ENCODE data around the gene TRAPPC3L.
A peak's percentile ranks its signal among the peaks of the same experiment; 100 is the strongest.

The TRAPPC3L gene

DNA sequence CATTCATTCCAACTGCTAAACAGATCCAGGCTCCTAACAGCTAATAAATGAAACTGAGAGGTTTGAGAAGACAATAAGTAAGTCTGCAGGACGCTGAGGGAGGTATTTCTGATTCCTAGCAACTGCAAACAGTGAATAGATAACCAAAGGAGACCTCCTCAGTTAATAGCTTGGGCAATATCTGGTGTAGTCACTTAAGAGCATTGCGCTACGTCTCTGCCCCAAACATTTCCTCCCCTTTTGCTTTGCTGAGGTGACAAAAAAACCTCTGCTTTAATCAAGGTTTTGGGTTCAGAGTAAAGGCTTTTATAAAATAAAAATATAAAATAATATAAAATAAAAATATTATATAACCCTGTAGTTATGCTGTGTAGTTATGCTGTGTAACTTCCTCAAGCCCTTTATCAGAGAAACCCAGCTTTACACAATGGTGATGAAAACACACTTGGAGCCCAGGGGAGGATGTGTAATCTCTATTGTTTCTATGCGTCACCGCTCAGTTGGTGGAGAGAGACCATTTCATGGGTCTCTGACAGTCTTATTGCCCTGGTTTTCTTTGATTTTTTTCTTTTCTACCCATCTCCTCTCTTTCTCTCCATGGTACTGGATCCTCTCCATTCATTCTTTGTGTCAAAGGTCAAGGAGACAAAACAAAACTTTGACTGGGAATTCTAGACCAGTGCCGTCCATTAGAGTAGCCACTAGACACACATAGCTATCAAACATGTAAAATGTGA lies 53.0 kb downstream of the TRAPPC3L start:
- TF ChIP-seq, protein P1, sequence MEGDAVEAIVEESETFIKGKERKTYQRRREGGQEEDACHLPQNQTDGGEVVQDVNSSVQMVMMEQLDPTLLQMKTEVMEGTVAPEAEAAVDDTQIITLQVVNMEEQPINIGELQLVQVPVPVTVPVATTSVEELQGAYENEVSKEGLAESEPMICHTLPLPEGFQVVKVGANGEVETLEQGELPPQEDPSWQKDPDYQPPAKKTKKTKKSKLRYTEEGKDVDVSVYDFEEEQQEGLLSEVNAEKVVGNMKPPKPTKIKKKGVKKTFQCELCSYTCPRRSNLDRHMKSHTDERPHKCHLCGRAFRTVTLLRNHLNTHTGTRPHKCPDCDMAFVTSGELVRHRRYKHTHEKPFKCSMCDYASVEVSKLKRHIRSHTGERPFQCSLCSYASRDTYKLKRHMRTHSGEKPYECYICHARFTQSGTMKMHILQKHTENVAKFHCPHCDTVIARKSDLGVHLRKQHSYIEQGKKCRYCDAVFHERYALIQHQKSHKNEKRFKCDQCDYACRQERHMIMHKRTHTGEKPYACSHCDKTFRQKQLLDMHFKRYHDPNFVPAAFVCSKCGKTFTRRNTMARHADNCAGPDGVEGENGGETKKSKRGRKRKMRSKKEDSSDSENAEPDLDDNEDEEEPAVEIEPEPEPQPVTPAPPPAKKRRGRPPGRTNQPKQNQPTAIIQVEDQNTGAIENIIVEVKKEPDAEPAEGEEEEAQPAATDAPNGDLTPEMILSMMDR (IDR thresholded peaks at IDR 0.05; ENCODE audit: low read depth, low read length, missing control alignments), result no peak
- no peak overlapping the region for H3K4me3 ChIP-seq (replicated peaks; ENCODE audit: low read depth, low read length)
- DNase-seq (ENCODE audit: extremely low read depth, low read depth), result no peak

DNA sequence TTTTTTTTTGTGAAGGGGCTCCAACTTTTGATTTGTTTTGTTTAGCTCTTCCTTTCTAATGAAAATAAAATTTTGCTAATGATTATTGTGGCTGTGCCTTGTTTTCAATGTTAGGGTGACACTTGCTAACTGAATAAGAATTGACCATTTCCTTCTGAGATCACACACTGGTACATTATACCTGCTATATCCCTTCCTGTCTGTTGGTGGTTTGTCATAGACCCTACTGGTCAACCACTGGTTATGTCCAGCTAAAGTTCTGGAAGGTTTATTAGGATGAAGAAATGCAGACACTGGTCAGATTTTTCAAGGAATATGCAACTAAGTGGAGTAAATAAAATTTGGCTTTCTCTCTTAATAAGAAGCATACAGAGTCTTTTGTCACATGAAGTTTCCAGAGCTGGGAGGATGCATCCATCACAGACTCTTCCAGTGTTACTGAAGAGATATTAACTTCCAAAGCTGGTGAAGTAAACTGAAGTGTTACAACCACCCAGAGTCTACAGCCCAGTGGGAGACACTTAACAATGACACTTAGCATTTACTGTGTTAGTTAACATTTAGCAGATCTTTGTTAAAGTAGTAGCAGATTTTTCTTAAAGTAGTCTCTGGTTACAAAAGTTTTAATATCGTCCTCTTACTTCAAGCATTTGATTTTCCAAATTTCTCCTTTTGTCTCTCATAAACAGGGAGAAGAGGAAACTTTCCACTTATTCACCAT lies 53.7 kb downstream of the TRAPPC3L start:
- no peak overlapping the region for H3K4me3 ChIP-seq (replicated peaks; ENCODE audit: low read depth, low read length)
- TF ChIP-seq, protein P1 (IDR thresholded peaks at IDR 0.05; ENCODE audit: low read depth, low read length, missing control alignments), result no peak
- no peak for DNase-seq (ENCODE audit: extremely low read depth, low read depth)

DNA sequence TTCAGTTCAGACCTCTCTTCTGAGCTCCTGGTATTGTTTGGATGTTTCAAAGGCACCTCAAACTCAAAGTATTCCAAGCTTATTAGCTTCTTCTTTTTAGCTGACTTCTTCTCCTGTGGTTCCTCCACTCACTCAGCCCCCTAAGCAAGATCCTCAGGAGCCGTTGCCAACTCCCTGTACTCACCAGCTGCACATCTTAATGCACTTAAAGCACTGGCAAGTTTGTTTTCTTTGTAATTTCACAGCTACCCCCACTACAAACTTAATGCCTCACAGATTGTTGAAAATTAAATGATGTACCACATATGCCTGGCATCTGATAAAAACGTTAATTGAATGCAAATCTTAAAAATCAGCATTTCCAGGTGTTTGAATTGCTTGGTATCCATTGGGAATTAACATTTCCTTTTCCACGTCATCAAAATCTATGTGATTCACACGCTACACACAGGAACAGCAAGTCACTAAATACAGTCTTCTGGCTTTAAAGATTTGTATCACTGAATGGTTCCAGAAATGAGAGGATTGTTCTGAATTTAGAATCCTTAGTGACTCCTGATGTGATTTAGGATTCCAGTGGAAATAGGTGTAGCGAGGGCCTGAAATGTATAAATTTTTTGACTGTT lies 59.8 kb downstream of the TRAPPC3L start:
- TF ChIP-seq, protein P1 (IDR thresholded peaks at IDR 0.05; ENCODE audit: low read depth, low read length, missing control alignments), result no peak
- no peak overlapping the region for H3K4me3 ChIP-seq (replicated peaks; ENCODE audit: low read depth, low read length)

DNA sequence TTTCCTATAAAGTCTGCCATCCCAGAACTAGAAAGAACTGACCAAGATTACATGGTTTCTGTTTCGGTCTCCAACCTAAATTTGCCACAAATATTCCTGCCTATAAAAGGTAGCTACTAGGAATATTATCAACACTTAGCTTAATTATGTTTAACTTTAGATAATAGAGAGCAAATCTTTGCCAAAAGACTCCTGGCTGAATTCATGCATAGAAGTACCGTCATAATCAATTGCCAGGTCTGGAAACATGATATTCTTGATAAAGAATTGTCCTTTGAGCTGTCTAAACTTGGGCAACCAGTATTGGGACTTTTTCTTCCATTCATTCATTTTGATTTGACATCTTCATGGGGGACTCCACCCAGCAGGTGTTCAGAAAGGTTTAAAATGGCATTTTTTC lies 61.9 kb downstream of the TRAPPC3L start:
- DNase-seq (ENCODE audit: extremely low read depth, low read depth), result no peak
- H3K4me3 ChIP-seq (replicated peaks; ENCODE audit: low read depth, low read length), result no peak overlapping the region
- TF ChIP-seq, protein P1 (IDR thresholded peaks at IDR 0.05; ENCODE audit: low read depth, low read length, missing control alignments), result no peak

More for the DNA sequence above, 59.8 kb downstream of the TRAPPC3L start:
- no peak for DNase-seq (ENCODE audit: extremely low read depth, low read depth)

DNA sequence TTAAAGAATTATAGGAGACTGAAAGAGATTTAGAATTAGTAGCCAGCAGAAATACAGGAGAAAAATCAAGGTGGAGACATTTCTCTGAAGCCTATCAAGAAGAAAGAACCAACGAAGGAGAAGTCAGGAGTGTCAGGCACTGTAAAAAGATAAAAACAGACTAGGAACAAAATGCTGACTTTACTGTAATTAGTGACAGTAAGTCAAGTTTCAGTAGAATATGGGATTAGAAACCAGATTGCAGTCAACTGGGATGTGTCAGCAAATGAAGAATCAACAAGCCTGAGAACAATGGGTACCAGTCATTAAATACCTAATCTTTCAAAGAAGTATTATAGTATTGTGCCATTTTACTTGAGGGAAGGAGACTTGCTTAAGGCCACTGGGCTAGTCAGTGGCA lies 62.7 kb downstream of the TRAPPC3L start:
- TF ChIP-seq, protein P1 (IDR thresholded peaks at IDR 0.05; ENCODE audit: low read depth, low read length, missing control alignments), result no peak
- H3K4me3 ChIP-seq (replicated peaks; ENCODE audit: low read depth, low read length), result no peak overlapping the region
- DNase-seq (ENCODE audit: extremely low read depth, low read depth), result no peak

DNA sequence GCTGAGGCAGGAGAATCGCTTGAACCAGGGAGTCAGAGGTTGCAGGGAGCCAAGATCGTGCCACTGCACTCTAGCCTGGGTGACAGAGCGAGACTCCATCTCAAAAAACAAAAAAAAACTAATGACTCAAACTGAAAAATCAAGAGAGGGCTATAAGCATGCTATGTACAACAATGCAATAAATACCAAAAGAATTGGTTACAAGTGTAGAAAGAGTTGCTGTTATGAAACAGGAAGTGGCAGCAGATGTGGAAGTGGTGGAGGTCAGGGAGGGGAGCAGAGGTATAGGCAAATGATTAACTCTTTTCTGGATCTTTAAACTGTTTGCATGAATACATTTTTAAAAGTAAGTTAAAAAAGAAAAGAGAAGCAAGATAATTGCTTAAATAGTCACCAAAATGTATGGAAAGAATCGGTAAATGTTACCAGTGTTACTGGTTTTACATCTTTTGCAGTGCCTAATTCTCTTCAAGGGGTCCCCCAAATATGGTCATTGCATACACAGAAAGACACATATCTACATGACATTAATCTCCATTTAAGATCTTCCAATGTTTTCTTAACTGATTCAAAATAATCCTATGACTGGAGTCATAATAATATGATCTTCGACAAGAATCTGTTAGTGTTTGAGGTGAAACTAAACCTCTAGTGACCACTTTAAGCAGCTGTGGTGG lies 69.3 kb downstream of the TRAPPC3L start:
- H3K4me3 ChIP-seq (replicated peaks; ENCODE audit: low read depth, low read length), result no peak overlapping the region
- peak; percentile 17 for DNase-seq (ENCODE audit: extremely low read depth, low read depth)
- TF ChIP-seq, protein P1 (IDR thresholded peaks at IDR 0.05; ENCODE audit: low read depth, low read length, missing control alignments), result no peak
